Measurements from ENCODE around the gene JAML. TPM values are rescaled to one million over a fixed set of nuclear protein-coding genes. Genes with fewer than 3 reads are reported as not detected.

JAML gene
- total and polyA plus RNA-seq, 2 of the 13 experiments (the other 11 are each of a cell fraction or from before 2014, with no cell fraction given), result 2.0 to 3.3 TPM

DNA sequence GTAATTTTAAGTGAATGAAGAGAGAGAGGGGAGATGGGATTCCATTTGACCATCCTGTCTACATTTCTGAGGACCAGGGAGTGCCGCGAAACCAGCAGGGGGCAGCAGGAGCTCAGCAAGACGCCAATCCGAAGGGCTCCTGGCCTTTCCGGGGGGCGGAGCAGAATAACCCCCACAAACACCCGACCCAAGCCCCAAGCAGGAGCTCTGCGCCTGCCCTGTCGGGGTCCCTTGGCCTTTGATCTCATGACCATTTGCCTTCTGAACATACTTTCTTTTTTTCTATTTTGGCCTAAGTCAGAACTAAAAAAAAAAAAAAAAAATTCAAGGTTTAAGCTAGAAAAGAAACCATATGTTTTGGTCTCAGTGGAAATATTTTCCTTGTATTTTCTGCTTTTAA lies 26.4 kb downstream of the JAML start (continued):
- TF ChIP-seq, protein P1, sequence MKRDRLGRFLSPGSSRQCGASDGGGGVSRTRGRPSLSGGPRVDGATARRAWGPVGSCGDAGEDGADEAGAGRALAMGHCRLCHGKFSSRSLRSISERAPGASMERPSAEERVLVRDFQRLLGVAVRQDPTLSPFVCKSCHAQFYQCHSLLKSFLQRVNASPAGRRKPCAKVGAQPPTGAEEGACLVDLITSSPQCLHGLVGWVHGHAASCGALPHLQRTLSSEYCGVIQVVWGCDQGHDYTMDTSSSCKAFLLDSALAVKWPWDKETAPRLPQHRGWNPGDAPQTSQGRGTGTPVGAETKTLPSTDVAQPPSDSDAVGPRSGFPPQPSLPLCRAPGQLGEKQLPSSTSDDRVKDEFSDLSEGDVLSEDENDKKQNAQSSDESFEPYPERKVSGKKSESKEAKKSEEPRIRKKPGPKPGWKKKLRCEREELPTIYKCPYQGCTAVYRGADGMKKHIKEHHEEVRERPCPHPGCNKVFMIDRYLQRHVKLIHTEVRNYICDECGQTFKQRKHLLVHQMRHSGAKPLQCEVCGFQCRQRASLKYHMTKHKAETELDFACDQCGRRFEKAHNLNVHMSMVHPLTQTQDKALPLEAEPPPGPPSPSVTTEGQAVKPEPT (CRISPR knock-in tag; IDR thresholded peaks at IDR 0.05; ENCODE audit: low read depth), result no peak
- TF ChIP-seq HHEX (CRISPR knock-in tag; IDR thresholded peaks at IDR 0.05) (no peak), PAWR (CRISPR knock-in tag; IDR thresholded peaks at IDR 0.05; ENCODE audit: borderline replicate concordance) (no peak), THAP11 (CRISPR knock-in tag; IDR thresholded peaks at IDR 0.05) (0 out of 2 replicates have a peak, but pooled peaks have one; percentile 19), ZNF75D (CRISPR knock-in tag; IDR thresholded peaks at IDR 0.05; ENCODE audit: borderline replicate concordance) (no peak), MEF2D (CRISPR knock-in tag; IDR thresholded peaks at IDR 0.05) (no peak), FOSL2 (CRISPR knock-in tag; IDR thresholded peaks at IDR 0.05) (peak; percentile 44; the same call in 1 of the 2 replicates), POGZ (CRISPR knock-in tag; IDR thresholded peaks at IDR 0.05) (peak; percentile 54; the same call in 1 of the 2 replicates), RXRB (CRISPR knock-in tag; IDR thresholded peaks at IDR 0.05; ENCODE audit: borderline replicate concordance) (peak; percentile 47; the same call in 1 of the 2 replicates), FOXM1 (CRISPR knock-in tag; IDR thresholded peaks at IDR 0.05) (no peak), SOX5 (CRISPR knock-in tag; IDR thresholded peaks at IDR 0.05; ENCODE audit: borderline replicate concordance) (peak; percentile 26; the same call in 1 of the 2 replicates), HES4 (CRISPR knock-in tag; IDR thresholded peaks at IDR 0.05; ENCODE audit: borderline replicate concordance) (no peak), ZNF260 (CRISPR knock-in tag; IDR thresholded peaks at IDR 0.05; ENCODE audit: borderline replicate concordance, low read depth) (no peak), AKAP8 (CRISPR knock-in tag; IDR thresholded peaks at IDR 0.05) (no peak), ZNF749 (CRISPR knock-in tag; IDR thresholded peaks at IDR 0.05; ENCODE audit: borderline replicate concordance) (no peak), FLYWCH1 (CRISPR knock-in tag; IDR thresholded peaks at IDR 0.05) (no peak)
- TF ChIP-seq, protein P2, sequence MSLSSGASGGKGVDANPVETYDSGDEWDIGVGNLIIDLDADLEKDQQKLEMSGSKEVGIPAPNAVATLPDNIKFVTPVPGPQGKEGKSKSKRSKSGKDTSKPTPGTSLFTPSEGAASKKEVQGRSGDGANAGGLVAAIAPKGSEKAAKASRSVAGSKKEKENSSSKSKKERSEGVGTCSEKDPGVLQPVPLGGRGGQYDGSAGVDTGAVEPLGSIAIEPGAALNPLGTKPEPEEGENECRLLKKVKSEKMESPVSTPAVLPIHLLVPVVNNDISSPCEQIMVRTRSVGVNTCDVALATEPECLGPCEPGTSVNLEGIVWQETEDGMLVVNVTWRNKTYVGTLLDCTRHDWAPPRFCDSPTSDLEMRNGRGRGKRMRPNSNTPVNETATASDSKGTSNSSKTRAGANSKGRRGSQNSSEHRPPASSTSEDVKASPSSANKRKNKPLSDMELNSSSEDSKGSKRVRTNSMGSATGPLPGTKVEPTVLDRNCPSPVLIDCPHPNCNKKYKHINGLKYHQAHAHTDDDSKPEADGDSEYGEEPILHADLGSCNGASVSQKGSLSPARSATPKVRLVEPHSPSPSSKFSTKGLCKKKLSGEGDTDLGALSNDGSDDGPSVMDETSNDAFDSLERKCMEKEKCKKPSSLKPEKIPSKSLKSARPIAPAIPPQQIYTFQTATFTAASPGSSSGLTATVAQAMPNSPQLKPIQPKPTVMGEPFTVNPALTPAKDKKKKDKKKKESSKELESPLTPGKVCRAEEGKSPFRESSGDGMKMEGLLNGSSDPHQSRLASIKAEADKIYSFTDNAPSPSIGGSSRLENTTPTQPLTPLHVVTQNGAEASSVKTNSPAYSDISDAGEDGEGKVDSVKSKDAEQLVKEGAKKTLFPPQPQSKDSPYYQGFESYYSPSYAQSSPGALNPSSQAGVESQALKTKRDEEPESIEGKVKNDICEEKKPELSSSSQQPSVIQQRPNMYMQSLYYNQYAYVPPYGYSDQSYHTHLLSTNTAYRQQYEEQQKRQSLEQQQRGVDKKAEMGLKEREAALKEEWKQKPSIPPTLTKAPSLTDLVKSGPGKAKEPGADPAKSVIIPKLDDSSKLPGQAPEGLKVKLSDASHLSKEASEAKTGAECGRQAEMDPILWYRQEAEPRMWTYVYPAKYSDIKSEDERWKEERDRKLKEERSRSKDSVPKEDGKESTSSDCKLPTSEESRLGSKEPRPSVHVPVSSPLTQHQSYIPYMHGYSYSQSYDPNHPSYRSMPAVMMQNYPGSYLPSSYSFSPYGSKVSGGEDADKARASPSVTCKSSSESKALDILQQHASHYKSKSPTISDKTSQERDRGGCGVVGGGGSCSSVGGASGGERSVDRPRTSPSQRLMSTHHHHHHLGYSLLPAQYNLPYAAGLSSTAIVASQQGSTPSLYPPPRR (CRISPR knock-in tag; IDR thresholded peaks at IDR 0.05; ENCODE audit: borderline replicate concordance), result no peak
- TF ChIP-seq, protein P3, sequence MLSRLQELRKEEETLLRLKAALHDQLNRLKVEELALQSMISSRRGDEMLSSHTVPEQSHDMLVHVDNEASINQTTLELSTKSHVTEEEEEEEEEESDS (CRISPR knock-in tag; IDR thresholded peaks at IDR 0.05; ENCODE audit: borderline replicate concordance), result no peak
- TF ChIP-seq, protein P4, sequence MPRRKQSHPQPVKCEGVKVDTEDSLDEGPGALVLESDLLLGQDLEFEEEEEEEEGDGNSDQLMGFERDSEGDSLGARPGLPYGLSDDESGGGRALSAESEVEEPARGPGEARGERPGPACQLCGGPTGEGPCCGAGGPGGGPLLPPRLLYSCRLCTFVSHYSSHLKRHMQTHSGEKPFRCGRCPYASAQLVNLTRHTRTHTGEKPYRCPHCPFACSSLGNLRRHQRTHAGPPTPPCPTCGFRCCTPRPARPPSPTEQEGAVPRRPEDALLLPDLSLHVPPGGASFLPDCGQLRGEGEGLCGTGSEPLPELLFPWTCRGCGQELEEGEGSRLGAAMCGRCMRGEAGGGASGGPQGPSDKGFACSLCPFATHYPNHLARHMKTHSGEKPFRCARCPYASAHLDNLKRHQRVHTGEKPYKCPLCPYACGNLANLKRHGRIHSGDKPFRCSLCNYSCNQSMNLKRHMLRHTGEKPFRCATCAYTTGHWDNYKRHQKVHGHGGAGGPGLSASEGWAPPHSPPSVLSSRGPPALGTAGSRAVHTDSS (CRISPR knock-in tag; conservative IDR thresholded peaks at IDR 0.05), result no peak
- TF ChIP-seq, protein P5, sequence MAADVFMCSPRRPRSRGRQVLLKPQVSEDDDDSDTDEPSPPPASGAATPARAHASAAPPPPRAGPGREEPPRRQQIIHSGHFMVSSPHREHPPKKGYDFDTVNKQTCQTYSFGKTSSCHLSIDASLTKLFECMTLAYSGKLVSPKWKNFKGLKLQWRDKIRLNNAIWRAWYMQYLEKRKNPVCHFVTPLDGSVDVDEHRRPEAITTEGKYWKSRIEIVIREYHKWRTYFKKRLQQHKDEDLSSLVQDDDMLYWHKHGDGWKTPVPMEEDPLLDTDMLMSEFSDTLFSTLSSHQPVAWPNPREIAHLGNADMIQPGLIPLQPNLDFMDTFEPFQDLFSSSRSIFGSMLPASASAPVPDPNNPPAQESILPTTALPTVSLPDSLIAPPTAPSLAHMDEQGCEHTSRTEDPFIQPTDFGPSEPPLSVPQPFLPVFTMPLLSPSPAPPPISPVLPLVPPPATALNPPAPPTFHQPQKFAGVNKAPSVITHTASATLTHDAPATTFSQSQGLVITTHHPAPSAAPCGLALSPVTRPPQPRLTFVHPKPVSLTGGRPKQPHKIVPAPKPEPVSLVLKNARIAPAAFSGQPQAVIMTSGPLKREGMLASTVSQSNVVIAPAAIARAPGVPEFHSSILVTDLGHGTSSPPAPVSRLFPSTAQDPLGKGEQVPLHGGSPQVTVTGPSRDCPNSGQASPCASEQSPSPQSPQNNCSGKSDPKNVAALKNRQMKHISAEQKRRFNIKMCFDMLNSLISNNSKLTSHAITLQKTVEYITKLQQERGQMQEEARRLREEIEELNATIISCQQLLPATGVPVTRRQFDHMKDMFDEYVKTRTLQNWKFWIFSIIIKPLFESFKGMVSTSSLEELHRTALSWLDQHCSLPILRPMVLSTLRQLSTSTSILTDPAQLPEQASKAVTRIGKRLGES (CRISPR knock-in tag; IDR thresholded peaks at IDR 0.05; ENCODE audit: borderline replicate concordance), result no peak
